Heart right ventricle (tissue), 16 donors: ENCODE data around the gene LPAR1. TPM values are rescaled to one million over a fixed set of nuclear protein-coding genes. Genes with fewer than 3 reads are reported as not detected.
A peak's percentile ranks its signal among the peaks of the same experiment; 100 is the strongest.

ENCODE experiments used
- ATAC-seq, 8 donors: fragments of 200-7000 bp; cut with Tn5 transposase; one replicate each; pipeline ENCODE4 v1.9.1; 2020; ENCODE audit warnings: mild to moderate bottlenecking in 8 of 8, moderate library complexity in 8 of 8, moderate number of reproducible peaks in 1 of 8
- DNase-seq, 2 donors: peaks; one replicate each; pipeline ENCODE4 v3.0.0-alpha.2; 2020
- H3K27ac ChIP-seq, 10 donors: fragments of 200-600 bp; sonication (generic) in 2 of 10; one replicate each; pipeline versions ENCODE4 v1.5.0 to v1.8.0; 2020 to 2022; ENCODE audit warnings: mild to moderate bottlenecking in 3 of 10
- H3K27me3 ChIP-seq, 7 donors: fragments of 200-600 bp; one replicate each; pipeline ENCODE4 v1.8.0; 2021 to 2022; ENCODE audit warnings: mild to moderate bottlenecking in 2 of 7
- H3K36me3 ChIP-seq, 9 donors: fragments of 200-600 bp; sonication (generic) in 1 of 9; one replicate each; pipeline versions ENCODE4 v1.5.0 to v1.8.0; 2020 to 2022; ENCODE audit warnings: mild to moderate bottlenecking in 2 of 9
- H3K4me1 ChIP-seq, 9 donors: fragments of 200-600 bp; sonication (generic) in 1 of 9; one replicate each; pipeline versions ENCODE4 v1.5.0 to v1.8.0; 2020 to 2022; ENCODE audit warnings: mild to moderate bottlenecking in 4 of 9
- H3K4me3 ChIP-seq, 10 donors: fragments of 200-600 bp; sonication (generic) in 2 of 10; one replicate each; pipeline versions ENCODE4 v1.5.0 to v1.8.0; 2020 to 2022; ENCODE audit warnings: mild to moderate bottlenecking in 7 of 10, moderate library complexity in 2 of 10
- H3K9me3 ChIP-seq, 11 donors: fragments of 200-600 bp in 10 of 11; sonication (generic) in 2 of 11; one replicate each; pipeline versions ENCODE4 v1.5.0 to v1.8.0; 2013 to 2022; ENCODE audit warnings: mild to moderate bottlenecking in 2 of 11, control low read depth in 1 of 11, moderate library complexity in 1 of 11
- CTCF ChIP-seq, 9 donors: fragments of 200-600 bp; sonication (generic) in 2 of 9; IDR thresholded peaks; one replicate each; pipeline versions ENCODE4 v1.5.0 to v1.8.0; 2021 to 2022; ENCODE audit warnings: antibody characterized with exemption in 9 of 9, mild to moderate bottlenecking in 5 of 9, moderate library complexity in 1 of 9
- WGBS, 2 donors: extraction: QIAGEN DNeasy Blood & Tissue Kit; methylation state at CpG; one replicate each; pipeline ENCODE4 v1.1.7; 2013; ENCODE audit warnings: inconsistent platforms in 1 of 2; 5-methylcytosine and 5-hydroxymethylcytosine counted together
- intact Hi-C, 10 donors: fragments of 100-400 bp; cut with DNase I; formaldehyde crosslinking; loops; one replicate each; pipeline versions ENCODE4 v1.11.1 to v1.14.2; 2022
- polyA plus RNA-seq, 2 donors: library from polyadenylated mRNA; stranded (reverse); fragments of 200-250 nt; gene quantifications; one replicate each; pipeline ENCODE4 v1.2.3, GENCODE V29; 2013
- total RNA-seq, 10 donors: library from RNA; stranded (reverse); fragmentation: NEBNext Ultra II Directional in 3 of 10; extraction: Animal tissue kit (Norgen Biotek cat#: 25700) in 3 of 10; gene quantifications; one replicate each; pipeline versions ENCODE4 v1.2.1 to v1.2.4, GENCODE V29; 2021 to 2023
- donor health status: Arrhythmogenic right ventricular cardiomyopathy.
- donor health status: ischemic (EF 13 %, LVEDD 7.1; RV severe dilation, severe dysfunction).
- donor health status: healthy with polysubstance abuse.
- donor health status: DM: no; HTN: yes; CAD: no.
- donor health status: DM: no; HTN: no; CAD: no.
- donor health status: ischemic (EF 25% LVEDD 6.9; RV normal size, moderate dysfunction).
- donor health status: ischemic (EF 25% LVEDD 5.7; RV mildly dilated, moderate dysfunction).
- donor health status: healthy.
- donor health status: DM: yes; HTN: yes; CAD: no.
- donor health status: Ischemic cardiomyopathy.
- donor health status: ischemic (EF 35%, LVEDD 5.7; RV mildly dilated, moderate dysfunction).
- donor health status: nonischemic (EF 11% LVEDD 7.7; RV severe dilation, severe dysfunction).
- donor health status: DM: yes; HTN: yes; CAD: no.
- donor health status: PGD.
- donor health status: ischemic (EF 29% LVEDD 5.4; RV normal size, mild dysfunction).
- donor health status: nonischemic (EF 23%, LVEDD 6.1; RV moderate dilation, normal function).

LPAR1 gene
- total and polyA plus RNA-seq, 12 donors = 4.0 to 16.6 (median 7.7) TPM

- H3K4me1 ChIP-seq = peaks cover 0 to 21% (median 0%) of the 10 kb centered on the region in 9 donors
- peak in 1 of 8 donors; percentile 53 for ATAC-seq
- no peak overlapping the region for H3K4me3 ChIP-seq
- H3K9me3 ChIP-seq = peaks cover 0 to 7% (median 0%) of the 10 kb centered on the region in 11 donors
- no peaks in the 10 kb centered on the region for H3K36me3 ChIP-seq
- no peak for TF ChIP-seq CTCF (IDR thresholded peaks at IDR 0.05)
- no peak for DNase-seq
- intact Hi-C loops = no loop called here
- WGBS, 2 donors = 86 to 94% methylated on average over 1 of the region's 1 CpG
- H3K27me3 ChIP-seq = no peaks in the 10 kb centered on the region
- H3K27ac ChIP-seq = peak overlapping the region in 2 of 10 donors; percentile 1 to 54
These were observed 119.8 kb downstream of the LPAR1 start for GRCh38 chr9:110918316-110919049.

DNA sequence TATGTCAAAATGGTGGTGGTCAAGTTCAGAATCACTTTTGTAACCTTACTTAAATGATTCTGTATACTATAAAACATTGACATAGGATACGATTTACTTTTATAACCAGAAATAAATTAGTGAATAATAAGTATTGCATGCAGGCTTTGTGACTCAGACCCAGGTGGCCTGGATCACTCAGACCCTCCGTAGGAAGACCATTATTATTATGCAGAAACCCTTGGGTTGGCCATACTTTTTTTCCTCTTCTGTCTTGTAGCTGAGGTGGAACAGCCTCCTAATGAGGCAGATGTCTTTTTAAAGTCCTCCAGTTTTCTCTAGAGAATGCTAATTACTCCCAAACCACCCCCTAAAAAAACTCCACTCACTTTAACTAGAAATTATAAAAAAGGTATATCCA lies 121.9 kb downstream of the LPAR1 start:
- H3K4me1 ChIP-seq = peaks cover 0 to 40% (median 0%) of the 10 kb centered on the region in 9 donors
- no peak for TF ChIP-seq CTCF (IDR thresholded peaks at IDR 0.05)
- no peaks in the 10 kb centered on the region for H3K27me3 ChIP-seq

DNA sequence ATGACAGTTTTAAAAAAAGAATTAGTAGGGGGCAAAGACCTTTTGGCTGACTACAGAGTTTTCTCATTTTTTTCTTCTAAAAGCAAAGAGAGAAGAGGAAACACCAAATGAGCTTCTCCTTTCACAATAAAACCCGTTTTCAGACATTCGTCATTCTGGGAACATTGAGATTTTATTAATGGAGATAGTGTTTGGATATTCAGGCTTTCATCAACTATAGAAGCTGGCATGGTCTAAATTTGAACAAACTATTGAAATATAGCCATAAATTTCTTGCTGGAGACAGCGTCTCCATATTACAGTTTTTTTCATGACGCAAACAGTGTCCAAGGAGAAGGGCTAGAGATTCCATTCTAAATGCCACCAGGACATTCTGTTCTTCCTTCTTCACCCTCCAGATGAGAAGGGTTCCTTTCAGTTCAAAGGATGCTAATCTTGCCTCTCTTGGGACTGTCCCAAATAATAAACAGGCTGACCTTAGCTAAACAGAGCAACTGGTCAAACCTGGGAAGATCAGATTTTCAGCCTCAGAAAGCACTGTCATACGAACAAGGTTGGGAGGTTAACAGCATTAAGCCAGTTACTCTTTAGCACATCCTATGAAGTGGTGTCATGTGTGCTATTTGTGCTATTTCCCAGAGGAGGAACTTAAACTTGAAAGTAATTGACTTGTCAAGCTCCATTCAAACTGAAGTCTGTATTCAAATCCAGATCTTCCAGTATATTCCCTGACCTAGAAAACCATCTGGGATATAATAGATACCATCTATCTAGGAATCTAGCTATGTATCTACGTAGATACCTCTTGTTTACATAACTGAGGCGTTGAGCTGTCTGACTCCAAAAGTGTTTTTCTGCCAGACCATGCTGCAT lies 125.6 kb downstream of the LPAR1 start:
- intact Hi-C loops = no loop called here
- 62 to 63% methylated on average over 7 of the region's 7 CpGs for WGBS, 2 donors
- no peak for TF ChIP-seq CTCF (IDR thresholded peaks at IDR 0.05)
- ATAC-seq = peak in 3 of 8 donors; percentile 26 to 87 (median 85)
- Histone ChIP-seq H3K27me3 (no peaks in the 10 kb centered on the region), H3K9me3 (peaks cover 0 to 29% (median 12%) of the 10 kb centered on the region in 11 donors), H3K36me3 (no peaks in the 10 kb centered on the region), H3K4me3 (no peak overlapping the region), H3K27ac (peak overlapping the region in 6 of 10 donors; percentile 2 to 76 (median 44)), H3K4me1 (peaks cover 0 to 19% (median 0%) of the 10 kb centered on the region in 9 donors)
- no peak for DNase-seq

More for the DNA sequence above, 121.9 kb downstream of the LPAR1 start:
- 77 to 84% methylated on average over 2 of the region's 2 CpGs for WGBS, 2 donors
- peaks cover 0 to 7% (median 0%) of the 10 kb centered on the region in 11 donors for H3K9me3 ChIP-seq
- H3K4me3 ChIP-seq = no peak overlapping the region
- intact Hi-C loops = no loop called here
- DNase-seq = no peak
- no peaks in the 10 kb centered on the region for H3K36me3 ChIP-seq
- no peak for ATAC-seq
- H3K27ac ChIP-seq = no peak overlapping the region

- TF ChIP-seq CTCF (IDR thresholded peaks at IDR 0.05) = no peak
- Histone ChIP-seq H3K27me3 (no peaks in the 10 kb centered on the region), H3K4me3 (no peak overlapping the region), H3K4me1 (peaks cover 0 to 19% (median 0%) of the 10 kb centered on the region in 9 donors), H3K27ac (peak overlapping the region in 6 of 10 donors; percentile 2 to 76 (median 48)), H3K9me3 (peaks cover 0 to 29% (median 12%) of the 10 kb centered on the region in 11 donors), H3K36me3 (no peaks in the 10 kb centered on the region)
- intact Hi-C loops = no loop called here
- 52 to 59% methylated on average over 4 of the region's 4 CpGs for WGBS, 2 donors
- ATAC-seq (peak in 2 of 8 donors; percentile 58 to 67), DNase-seq (no peak)
These were observed 126.4 kb downstream of the LPAR1 start for GRCh38 chr9:110911659-110912418.
